ENCODE results near the gene TUBB.

GRCh38 chr6:30707281-30707850 lies 12.8 kb upstream of the TUBB start:
- no peak for TF ChIP-seq CTCF (IDR thresholded peaks at IDR 0.05 in 2 of 3, conservative IDR thresholded peaks at IDR 0.05 in 1 of 3; ENCODE audit: borderline replicate concordance in 1 of 3, insufficient read depth in 1 of 3, low read depth in 2 of 3, low read length in 2 of 3)
- no peak for TF ChIP-seq POLR2AphosphoS5 (IDR thresholded peaks at IDR 0.05; ENCODE audit: low read depth, low read length)
- TF ChIP-seq EGR1 (IDR thresholded peaks at IDR 0.05; ENCODE audit: low read depth): no peak
- no peak for TF ChIP-seq RAD21 (IDR thresholded peaks at IDR 0.05; ENCODE audit: low read depth)
- TF ChIP-seq TCF7L2 (IDR thresholded peaks at IDR 0.05; ENCODE audit: borderline replicate concordance, extremely low read depth, insufficient read depth, insufficient read length): no peak
- no peak for TF ChIP-seq ATF3 (IDR thresholded peaks at IDR 0.05)
- TF ChIP-seq POLR2A (IDR thresholded peaks at IDR 0.05; ENCODE audit: borderline replicate concordance, extremely low read depth, insufficient read depth, insufficient read length): no peak
- TF ChIP-seq YY1 (IDR thresholded peaks at IDR 0.05; ENCODE audit: extremely low read depth, insufficient replicate concordance, low read depth, low read length): no peak
- no peak for TF ChIP-seq JUND (IDR thresholded peaks at IDR 0.05)
- TF ChIP-seq MAX (IDR thresholded peaks at IDR 0.05): no peak
- no peak for TF ChIP-seq REST (IDR thresholded peaks at IDR 0.05; ENCODE audit: low read depth)
- TF ChIP-seq SIN3A (IDR thresholded peaks at IDR 0.05; ENCODE audit: low read depth): no peak
- TF ChIP-seq EZH2 (IDR thresholded peaks at IDR 0.05): no peak

Measured in HCT116 (cell line).